GM19025 (cell line): Measurements from ENCODE around the gene EME1.
"Not testable (repeated sequence)": the region's sequence is repeated elsewhere in the genome, so short reads cannot be mapped to it uniquely, and the experiment has no call there.

Experiments
- ATAC-seq: cut with Tn5 transposase; IDR thresholded peaks from one replicate; pipeline ENCODE4 v1.9.1; 2021; ENCODE audit warnings: mild to moderate bottlenecking, low read depth, moderate library complexity; ENCODE audit not compliant: unreplicated experiment

Gene EME1

GRCh38 chr17:50372758-50373556, at the start of gene EME1, which contains the start of gene MRPL27:
Gene EME1 (plus strand): TSS chr17:50373229. CDS start chr17:50375209, 1,980 bp downstream.
Gene MRPL27 (minus strand): TSS chr17:50373184. CDS start chr17:50373170, 14 bp downstream.
- peak; percentile 81 for ATAC-seq

GRCh38 chr17:50325906-50326305, 47.1 kb upstream of the EME1 start:
- ATAC-seq, result no peak

- ATAC-seq, result no peak
These were observed 46.1 kb upstream of the EME1 start for GRCh38 chr17:50326831-50327364.

DNA sequence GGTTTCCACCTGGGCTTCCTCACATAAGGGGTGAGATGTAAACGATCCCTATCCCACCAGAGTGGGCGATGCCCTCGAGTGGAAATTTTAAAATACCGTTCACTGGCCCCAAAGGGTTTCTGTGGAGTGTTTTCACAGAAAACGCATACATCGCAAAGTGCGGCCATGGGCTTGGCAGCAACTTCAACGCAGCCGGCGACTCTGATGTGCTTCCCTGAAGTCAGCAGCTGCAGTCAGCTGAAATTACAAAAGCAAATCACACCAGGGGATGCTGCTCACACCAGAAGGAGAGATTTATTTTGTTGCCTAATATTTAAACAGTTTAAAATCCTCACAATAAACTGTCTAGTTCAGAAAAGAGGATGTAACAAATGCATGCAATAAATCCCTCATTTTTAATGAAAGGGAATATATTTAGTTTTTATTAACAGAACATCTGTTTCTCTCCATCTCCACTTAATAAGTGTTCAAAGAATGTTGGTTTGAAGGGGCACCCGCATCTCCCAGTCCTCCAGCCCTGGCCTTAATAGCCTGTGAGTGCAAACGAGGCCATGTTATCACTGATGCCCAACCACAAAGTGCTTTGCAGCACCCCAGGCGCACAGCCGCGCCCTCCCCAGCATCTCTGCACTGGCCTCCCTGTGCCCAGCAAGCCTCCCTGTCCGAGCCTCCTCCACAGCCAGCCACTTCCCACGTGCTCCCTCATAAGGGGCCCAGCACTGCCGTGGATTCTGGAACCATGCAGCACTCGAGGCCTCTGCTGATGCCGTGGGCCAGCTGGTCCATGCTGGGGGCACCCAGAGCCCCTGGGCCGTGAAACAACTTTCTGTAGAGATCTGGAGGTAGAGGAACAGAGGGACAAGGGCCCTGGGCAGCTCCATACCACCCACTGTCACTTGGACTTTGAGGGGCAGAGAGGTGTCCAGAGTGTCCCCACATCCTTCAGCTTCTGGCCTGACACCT, 44.4 kb upstream of the EME1 start:
- no peak for ATAC-seq

- ATAC-seq, result no peak
These were observed 43.3 kb upstream of the EME1 start for GRCh38 chr17:50329716-50330115.

DNA sequence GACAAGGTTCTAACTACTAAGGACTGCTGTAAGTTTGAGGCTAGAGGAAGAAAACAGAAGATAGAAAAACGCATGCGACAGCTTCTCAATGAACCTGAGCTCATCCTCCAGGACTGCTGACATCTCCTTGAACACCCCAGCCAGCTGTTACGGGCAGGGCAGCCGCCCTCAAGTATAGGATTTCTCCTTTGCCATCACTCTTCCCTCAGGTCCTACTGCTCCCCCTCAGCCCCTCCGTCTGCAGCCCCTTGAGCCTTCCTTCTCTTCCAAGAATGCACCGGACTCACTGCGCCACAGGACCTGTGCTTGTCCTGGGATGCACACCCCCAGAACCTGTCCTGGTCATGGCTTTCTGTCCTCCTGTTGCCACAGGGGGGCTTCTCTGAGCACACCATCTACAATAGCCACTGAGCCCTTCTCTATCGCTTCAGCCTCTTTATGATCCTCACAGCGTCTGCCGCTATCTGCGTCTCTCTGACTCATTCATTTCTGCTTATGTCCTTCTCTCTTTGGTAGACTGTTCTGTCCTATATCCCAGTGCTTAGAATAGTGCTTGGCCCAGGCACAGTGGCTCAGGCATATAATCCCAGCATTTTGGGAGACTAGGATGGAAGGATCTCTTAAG, 42.8 kb upstream of the EME1 start:
- ATAC-seq, result no peak

DNA sequence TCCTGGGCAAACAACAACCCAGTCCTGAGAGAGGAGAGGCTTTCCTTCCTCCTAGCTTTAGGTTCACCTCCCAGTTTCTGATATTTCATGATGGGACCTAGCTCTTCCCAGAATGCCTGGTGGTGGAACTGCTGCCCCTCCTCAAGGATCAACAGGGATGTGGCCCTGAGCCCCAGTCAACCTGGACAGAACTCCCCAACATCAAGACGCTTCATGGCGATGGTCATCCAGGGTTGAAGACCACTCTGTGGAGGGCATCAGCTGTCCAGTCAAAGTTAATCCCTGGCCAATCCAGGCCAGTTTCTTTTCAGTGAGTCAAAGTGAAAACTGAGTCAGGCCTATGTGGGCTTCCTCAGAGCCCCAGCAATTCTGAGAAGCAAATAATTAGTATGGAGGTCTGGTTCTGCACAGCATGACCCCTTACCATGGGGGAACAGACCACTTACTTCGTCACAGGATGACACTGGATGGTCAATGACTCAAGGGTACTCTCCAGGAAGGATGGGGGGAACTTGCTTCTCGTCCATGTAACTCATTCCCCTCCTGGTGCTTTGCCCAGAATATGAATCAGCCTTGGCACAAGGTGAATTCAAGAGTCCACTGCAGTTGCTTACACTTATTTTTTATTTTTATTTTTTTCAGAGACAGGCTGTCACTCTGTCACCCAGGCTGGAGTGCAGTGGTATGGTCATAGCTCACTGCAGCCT, 41.8 kb upstream of the EME1 start:
- no peak for ATAC-seq

DNA sequence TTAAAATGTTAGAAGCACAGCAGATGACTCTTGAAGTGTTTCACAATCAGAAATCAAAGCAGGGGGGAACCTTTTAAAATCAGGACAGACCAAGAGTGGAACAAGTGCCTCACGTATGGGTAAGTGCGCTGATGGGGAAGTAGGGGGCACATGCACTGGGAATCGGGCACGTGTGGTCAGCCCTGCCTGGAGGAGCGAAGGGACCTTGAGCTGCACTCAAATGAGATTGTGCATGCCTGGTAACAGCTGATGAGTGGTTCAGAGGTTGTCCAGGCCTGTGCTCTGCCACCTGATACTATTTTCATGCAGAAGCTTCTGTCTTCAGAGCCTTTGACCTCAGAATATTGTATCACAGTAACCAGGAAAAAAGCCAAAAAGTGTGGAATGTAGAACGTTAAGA, 40.8 kb upstream of the EME1 start:
- no peak for ATAC-seq

DNA sequence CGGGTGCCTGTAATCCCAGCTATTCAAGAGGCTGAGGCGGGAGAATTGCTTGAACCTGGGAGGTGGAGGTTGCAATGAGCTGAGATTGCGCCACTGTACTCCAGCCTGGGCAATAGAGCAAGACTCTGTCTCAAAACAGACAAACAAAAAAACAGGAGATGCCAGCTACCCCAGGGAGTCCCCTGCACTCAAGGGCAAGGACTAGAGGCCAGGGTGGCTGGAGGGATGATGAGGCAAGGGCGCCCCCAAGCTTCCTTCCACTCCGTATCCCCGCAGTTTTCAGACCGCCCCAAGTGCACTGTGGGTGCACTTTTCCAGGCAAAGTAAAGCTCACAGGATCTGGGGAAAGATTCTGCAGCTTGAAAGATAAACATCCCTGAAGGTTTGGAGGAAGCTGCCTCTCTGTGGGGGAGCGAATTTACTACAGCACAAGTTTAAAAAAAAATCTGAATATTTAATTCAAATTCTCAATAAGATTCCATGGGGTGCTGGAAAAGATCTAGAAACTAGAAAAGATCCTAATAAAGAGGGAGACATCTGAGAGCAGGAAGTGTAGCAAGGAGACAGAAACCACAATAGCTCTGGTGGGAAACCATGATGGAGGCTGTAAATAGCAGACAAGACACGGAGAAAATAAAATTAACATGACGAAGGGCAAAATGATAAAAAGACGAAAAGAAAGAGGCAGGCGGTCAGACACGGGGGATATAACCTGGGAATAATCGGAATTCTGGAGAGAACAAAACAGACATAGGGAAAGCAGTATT, 39.6 kb upstream of the EME1 start:
- not testable (repeated sequence) for ATAC-seq

- no peak for ATAC-seq
These were observed 35.1 kb upstream of the EME1 start for GRCh38 chr17:50337956-50338355.

DNA sequence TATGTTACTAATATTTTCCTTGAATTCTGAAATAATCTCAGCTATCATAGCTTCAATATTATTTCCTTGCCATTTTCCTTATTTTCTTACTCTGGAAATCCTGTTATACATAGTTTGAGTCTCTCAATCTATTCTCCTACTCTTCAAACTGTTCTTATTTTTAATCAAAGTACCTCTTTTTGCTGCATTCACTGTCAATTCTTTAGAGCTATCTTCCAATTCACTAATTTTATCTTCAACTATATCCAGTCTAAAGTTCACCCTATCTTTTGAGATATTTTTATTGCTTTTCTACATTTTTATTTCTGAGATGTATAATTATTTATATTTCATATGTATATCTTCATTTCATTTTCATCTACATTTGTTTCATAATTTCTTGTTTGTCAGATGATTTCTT, 34.4 kb upstream of the EME1 start:
- ATAC-seq, result no peak

- no peak for ATAC-seq
These were observed 33.6 kb upstream of the EME1 start for GRCh38 chr17:50339381-50339780.

GRCh38 chr17:50344731-50345365, 28.2 kb upstream of the EME1 start:
- ATAC-seq, result no peak

- peak; percentile 80 for ATAC-seq
These were observed 27.4 kb upstream of the EME1 start, which contains the start of gene XYLT2 for GRCh38 chr17:50345432-50346312. Gene XYLT2 (plus strand): TSS chr17:50346126. CDS start chr17:50346141, 15 bp downstream.

DNA sequence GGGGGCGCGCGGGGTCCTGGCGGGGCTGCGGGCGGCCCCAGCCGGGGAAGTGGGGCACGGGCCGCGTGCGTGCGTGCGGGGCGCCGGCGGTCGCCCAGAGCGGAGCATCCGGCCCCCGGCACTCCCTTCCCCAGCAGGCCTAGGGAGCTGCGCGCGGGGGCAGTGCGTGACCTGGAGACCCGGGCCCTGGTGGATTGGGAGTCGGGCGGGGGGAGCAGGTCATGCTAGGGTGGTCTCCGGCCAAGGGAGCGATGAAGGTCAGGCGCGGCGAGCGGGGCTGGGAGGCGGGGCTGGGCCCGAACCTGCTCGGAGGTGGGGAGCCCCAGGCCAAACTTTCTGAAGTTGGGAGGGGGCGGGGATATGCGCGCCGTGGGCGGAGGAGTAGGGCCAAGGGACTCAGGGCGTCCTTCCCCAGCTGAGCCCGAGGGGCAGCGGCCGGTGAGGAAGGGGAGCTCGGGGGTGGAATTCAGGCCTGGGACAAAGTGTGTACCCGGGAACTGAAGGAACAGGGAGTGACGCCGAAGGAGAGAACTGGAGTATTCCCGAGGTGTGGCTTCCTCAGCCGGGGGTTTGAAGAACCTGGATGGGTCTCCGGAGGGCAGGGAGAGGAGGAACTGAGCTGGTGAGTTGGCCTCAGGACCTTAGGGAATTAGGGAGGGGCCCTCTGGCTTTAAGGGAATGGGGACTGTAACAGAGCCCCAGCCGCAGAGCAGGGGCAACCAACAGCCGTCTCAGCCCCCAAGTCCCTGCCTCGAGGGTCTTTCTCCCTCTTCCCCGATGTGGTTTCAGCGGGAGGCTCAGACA, 26.5 kb upstream of the EME1 start:
- peak; percentile 55 for ATAC-seq

DNA sequence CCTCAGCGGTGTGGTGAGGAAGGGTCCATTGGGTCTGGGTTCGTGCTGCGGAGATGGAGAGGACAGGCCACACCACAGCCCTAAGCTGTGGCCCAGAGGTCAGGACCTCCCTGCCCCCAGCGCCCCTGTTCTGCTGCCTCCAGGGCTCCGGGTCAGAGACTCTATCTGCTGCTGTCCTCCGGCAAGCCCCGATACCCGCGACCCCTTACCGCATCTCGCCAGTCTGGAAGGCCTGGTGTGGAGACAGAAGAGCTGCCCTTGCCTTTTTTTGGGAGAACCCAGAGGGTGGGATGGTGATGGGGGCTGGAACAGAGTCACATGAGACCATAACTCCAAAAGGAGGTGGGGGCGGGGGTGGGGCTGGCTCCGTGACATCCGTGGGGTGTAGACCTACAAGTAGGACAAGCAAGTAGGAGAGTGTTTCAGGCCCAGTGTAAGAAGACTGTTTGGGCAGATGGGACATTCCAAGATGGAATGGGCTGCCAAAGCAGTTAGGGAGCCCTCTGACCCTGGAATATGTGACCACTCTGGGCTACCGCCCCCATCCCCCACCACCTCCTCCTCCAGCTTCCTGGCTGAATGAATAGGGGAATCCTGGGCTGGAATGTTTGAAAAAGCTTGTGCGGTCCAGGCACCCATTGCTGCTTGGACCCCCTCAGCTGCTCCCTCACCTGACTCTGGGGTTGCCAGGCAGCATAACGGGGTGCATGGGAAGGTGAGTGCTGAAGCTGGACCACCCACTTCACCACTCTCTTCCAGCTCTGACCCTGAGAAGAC, 25.7 kb upstream of the EME1 start:
- no peak for ATAC-seq
